Progenitor cell of endocrine pancreas (in vitro differentiated cells): Measurements from ENCODE around the gene USP2. TPM values are rescaled to one million over a fixed set of nuclear protein-coding genes. Genes with fewer than 3 reads are reported as not detected.

Experiments
- DNase-seq: peaks from one replicate; pipeline ENCODE4 v3.0.0; 2021; ENCODE audit warnings: low spot score; ENCODE audit not compliant: unreplicated experiment
- H3K27ac Mint-ChIP-seq: 2 replicates; pipeline ENCODE4 v1.8.0; 2021; ENCODE audit warnings: mild to moderate bottlenecking, moderate library complexity, mixed read lengths
- H3K27me3 Mint-ChIP-seq: 2 replicates; pipeline ENCODE4 v1.8.0; 2021; ENCODE audit warnings: mixed read lengths
- H3K36me3 Mint-ChIP-seq: 2 replicates; pipeline ENCODE4 v1.8.0; 2022; ENCODE audit warnings: mixed read lengths; ENCODE audit not compliant: insufficient read depth
- H3K4me1 Mint-ChIP-seq: 2 replicates; pipeline ENCODE4 v1.8.0; 2021; ENCODE audit warnings: low read depth, mixed read lengths
- H3K4me3 Mint-ChIP-seq: 2 replicates; pipeline ENCODE4 v1.8.0; 2021; ENCODE audit warnings: low read depth, mild to moderate bottlenecking, moderate library complexity, mixed read lengths
- H3K9me3 Mint-ChIP-seq: 2 replicates; pipeline ENCODE4 v1.8.0; 2021; ENCODE audit warnings: low read depth, mixed read lengths
- total RNA-seq: library from RNA; stranded (reverse); gene quantifications from 2 replicates; pipeline ENCODE4 v1.2.1, GENCODE V29; 2021
- TF ChIP-seq, protein P1 (sequence below): fragments of 200-600 bp; sonication (generic); IDR thresholded peaks from one replicate; pipeline ENCODE4 v1.5.0; 2021; ENCODE audit warnings: antibody characterized with exemption, mild to moderate bottlenecking; ENCODE audit not compliant: unreplicated experiment

USP2 gene
- total RNA-seq, 1 donor from 2014 or later = 5.1 TPM

DNA sequence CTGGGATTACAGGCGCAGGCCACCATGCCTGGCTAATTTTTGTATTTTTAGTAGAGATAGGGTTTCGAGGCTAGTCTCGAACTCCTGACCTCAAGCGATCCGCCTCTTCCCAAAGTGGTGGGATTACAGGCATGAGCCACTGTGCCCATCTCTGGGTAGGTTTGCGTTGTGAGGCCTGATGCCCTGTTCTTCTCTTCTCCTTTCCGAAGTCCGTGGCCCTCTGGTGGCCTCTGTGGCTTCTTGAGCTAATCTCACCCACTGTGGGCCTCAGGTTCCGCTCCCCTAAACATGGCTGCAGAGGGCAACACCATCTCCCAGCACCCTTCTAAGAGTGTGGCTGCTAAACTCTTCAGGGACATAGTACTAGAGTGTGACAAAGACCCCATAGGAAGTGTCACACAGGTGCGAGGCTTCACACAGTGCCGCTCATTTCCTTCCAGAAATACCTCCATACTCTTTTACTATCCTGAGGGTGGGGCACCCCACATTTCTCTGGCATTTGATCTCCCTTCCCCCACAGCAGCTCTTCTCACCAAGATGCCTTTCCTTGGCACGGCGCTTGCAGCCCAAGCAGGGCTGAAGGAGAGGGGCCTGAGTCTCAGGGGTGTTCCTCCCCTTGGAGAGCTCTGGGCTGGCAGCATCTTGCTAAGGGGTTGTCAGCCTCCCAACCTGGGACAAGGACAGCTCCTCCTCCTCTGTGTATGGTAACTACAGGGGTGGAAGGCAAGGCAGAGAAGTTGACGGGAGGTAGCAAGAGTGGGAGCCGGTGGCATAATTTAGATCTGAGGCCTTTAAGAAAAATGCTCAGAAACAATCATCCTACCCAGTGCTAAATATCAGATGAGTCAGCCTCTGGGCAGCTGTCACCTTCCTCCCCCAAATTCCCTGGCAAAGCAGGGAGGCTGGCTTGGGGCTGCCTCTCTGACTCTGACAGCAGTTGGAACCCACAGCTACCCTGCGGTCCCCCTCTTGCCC is 35.4 kb upstream of the USP2 start:
- H3K4me1 Mint-ChIP-seq = peaks cover 2% of the 10 kb centered on the region
- H3K4me3 Mint-ChIP-seq = no peak overlapping the region
- H3K36me3 Mint-ChIP-seq = no peaks in the 10 kb centered on the region
- peaks cover 49% of the 10 kb centered on the region for H3K27me3 Mint-ChIP-seq
- H3K27ac Mint-ChIP-seq = no peak overlapping the region
- TF ChIP-seq, protein P1, sequence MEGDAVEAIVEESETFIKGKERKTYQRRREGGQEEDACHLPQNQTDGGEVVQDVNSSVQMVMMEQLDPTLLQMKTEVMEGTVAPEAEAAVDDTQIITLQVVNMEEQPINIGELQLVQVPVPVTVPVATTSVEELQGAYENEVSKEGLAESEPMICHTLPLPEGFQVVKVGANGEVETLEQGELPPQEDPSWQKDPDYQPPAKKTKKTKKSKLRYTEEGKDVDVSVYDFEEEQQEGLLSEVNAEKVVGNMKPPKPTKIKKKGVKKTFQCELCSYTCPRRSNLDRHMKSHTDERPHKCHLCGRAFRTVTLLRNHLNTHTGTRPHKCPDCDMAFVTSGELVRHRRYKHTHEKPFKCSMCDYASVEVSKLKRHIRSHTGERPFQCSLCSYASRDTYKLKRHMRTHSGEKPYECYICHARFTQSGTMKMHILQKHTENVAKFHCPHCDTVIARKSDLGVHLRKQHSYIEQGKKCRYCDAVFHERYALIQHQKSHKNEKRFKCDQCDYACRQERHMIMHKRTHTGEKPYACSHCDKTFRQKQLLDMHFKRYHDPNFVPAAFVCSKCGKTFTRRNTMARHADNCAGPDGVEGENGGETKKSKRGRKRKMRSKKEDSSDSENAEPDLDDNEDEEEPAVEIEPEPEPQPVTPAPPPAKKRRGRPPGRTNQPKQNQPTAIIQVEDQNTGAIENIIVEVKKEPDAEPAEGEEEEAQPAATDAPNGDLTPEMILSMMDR = no peak
- DNase-seq = no peak
- peaks cover 4% of the 10 kb centered on the region for H3K9me3 Mint-ChIP-seq

DNA sequence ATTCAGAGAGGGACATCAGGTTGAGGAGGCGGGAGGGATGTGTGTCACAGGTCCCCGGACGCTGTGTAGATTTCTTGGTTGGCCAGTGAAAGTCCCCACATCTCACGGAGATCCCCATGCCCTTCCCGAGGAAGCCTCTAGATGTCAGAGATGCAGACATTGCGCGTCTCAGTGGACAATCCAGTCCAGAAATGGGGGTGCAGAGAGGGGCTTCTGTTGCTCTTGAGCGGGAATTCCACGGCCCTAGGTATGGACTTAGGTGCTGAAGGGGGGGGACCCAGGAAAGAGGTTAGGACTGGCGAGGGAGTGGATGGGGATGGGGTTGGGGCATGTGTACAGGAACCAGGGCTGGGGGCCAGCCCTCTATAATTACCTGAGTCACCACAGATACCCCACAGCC is 34.5 kb upstream of the USP2 start:
- Mint-ChIP-seq H3K9me3 (peaks cover 4% of the 10 kb centered on the region), H3K27me3 (peaks cover 40% of the 10 kb centered on the region), H3K4me3 (no peak overlapping the region), H3K36me3 (no peaks in the 10 kb centered on the region), H3K27ac (no peak overlapping the region), H3K4me1 (no peaks in the 10 kb centered on the region)
- DNase-seq = no peak
- TF ChIP-seq, protein P1 = no peak

DNA sequence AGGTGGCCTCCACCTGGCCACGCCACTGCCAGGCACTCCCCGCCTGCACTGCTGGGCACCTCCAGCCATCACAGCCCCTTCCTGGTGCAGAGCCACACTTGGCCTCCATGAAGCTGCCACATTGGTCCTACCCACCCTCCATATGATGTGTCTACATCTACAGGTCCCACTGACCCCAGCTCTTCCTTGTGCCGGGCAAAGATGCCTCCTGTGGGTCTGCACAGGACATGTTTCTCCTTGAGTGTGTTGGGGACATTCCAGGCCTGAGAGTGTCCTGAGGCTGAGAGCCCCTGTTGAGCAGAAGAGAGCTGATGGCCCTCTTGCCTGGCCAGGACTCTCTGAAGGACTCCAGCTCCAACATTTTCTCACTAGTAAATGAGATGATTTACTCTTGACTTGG is 34.0 kb upstream of the USP2 start:
- DNase-seq = no peak
- Mint-ChIP-seq H3K36me3 (no peaks in the 10 kb centered on the region), H3K27me3 (peaks cover 36% of the 10 kb centered on the region), H3K4me1 (no peaks in the 10 kb centered on the region), H3K4me3 (no peak overlapping the region), H3K27ac (no peak overlapping the region), H3K9me3 (peaks cover 4% of the 10 kb centered on the region)
- TF ChIP-seq, protein P1 = no peak

DNA sequence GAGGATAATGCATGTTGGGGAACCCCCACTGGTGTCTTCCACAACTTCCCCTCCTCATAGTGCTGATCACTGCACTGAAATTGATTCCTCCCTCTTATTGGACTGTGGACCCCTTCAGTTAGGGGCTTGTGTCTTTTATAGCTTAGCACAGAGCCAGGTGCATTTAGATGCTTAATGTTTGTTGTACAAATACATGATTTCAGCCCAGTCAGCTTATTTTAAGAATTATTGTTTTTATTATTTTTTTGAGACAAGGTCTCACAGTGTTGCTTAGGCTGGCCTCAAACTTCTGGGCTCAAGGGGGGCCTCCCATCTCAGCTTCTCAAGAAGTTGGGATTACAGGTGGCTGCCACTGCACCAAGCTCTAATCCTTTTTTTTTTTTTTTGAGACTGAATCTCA is 33.2 kb upstream of the USP2 start:
- DNase-seq = no peak
- Mint-ChIP-seq H3K4me3 (no peak overlapping the region), H3K27me3 (peaks cover 28% of the 10 kb centered on the region), H3K36me3 (no peaks in the 10 kb centered on the region), H3K27ac (no peak overlapping the region), H3K4me1 (no peaks in the 10 kb centered on the region), H3K9me3 (peaks cover 4% of the 10 kb centered on the region)
- TF ChIP-seq, protein P1 = no peak

DNA sequence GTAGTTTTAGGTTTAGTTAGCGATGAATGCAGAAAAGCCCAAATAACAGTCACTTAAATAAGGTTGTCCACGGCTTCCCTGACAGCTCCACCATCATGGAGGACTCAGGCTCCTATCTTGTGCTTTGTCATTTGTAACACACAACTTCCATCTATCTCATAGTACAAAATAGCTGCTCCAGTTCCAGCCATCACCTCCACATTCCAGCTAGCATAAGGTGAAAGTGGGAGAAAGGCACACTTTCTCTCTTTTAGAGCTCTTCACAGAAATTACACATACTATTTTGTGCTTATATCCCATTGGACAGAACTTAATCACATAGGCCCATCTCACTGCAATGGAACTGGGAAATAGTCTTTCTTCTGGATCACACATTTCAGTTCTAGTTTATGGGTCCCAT is 32.8 kb upstream of the USP2 start:
- peaks cover 24% of the 10 kb centered on the region for H3K27me3 Mint-ChIP-seq

More for the DNA sequence above, 32.8 kb upstream of the USP2 start:
- Mint-ChIP-seq H3K36me3 (no peaks in the 10 kb centered on the region), H3K4me1 (no peaks in the 10 kb centered on the region), H3K27ac (no peak overlapping the region), H3K4me3 (no peak overlapping the region), H3K9me3 (peaks cover 4% of the 10 kb centered on the region)
- no peak for DNase-seq
- TF ChIP-seq, protein P1 = no peak
